ENCODE measurements around the gene ZBED6. TPM values are rescaled to one million over a fixed set of nuclear protein-coding genes. Genes with fewer than 3 reads are reported as not detected.
"Not testable (repeated sequence)": the region's sequence is repeated elsewhere in the genome, so short reads cannot be mapped to it uniquely, and the experiment has no call there.

ZBED6 gene
- total RNA-seq, 6 experiments from 2014 or later = 25.9 to 35.2 (median 30.5) TPM

DNA sequence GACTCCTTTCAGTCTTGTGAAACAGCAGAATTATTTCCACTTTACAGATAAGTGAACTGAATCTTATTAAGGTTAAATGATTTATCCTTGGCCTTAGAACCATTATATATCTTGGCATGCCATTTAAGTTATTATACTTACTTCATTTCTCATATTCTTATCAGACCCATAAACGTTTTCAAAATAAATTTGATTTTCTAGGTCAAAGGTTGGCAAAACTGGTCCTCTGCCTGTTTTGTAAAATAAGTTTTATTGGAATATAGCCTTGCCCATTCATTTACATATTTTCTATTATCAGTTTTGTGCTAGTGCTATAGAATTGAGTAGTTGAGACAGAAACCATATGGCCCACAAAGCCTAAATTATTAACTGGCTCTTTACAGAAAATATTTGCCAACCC lies 33.1 kb downstream of the ZBED6 start:
- TF ChIP-seq, protein P1, sequence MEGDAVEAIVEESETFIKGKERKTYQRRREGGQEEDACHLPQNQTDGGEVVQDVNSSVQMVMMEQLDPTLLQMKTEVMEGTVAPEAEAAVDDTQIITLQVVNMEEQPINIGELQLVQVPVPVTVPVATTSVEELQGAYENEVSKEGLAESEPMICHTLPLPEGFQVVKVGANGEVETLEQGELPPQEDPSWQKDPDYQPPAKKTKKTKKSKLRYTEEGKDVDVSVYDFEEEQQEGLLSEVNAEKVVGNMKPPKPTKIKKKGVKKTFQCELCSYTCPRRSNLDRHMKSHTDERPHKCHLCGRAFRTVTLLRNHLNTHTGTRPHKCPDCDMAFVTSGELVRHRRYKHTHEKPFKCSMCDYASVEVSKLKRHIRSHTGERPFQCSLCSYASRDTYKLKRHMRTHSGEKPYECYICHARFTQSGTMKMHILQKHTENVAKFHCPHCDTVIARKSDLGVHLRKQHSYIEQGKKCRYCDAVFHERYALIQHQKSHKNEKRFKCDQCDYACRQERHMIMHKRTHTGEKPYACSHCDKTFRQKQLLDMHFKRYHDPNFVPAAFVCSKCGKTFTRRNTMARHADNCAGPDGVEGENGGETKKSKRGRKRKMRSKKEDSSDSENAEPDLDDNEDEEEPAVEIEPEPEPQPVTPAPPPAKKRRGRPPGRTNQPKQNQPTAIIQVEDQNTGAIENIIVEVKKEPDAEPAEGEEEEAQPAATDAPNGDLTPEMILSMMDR (IDR thresholded peaks at IDR 0.05) = no peak
- Mint-ChIP-seq H3K36me3 (ENCODE audit: low read depth) (peaks cover 32% of the 10 kb centered on the region), H3K4me1 (ENCODE audit: low read depth) (peaks cover 25% of the 10 kb centered on the region), H3K27me3 (ENCODE audit: insufficient read depth) (no peaks in the 10 kb centered on the region; the same call in 1 of the 2 replicates), H3K4me3 (no peak overlapping the region), H3K27ac (no peak overlapping the region), H3K9me3 (no peaks in the 10 kb centered on the region)
- DNase-seq = no peak

DNA sequence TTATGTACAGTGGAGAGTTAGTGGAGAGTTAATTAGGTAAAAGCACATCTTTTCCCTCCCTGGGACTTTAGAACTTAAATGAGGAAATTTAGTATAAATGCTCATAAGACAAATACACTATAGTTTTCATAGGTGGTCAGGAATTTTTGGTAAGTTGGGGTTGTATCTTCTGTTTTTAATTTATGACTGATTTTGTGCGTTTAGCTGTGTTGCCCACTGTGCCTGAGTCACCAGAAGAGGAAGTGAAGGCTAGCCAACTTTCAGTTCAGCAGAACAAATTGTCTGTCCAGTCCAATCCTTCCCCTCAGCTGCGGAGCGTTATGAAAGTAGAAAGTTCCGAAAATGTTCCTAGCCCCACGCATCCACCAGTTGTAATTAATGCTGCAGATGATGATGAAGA lies 33.8 kb downstream of the ZBED6 start:
- H3K27me3 Mint-ChIP-seq (ENCODE audit: insufficient read depth); H3K4me3 Mint-ChIP-seq; DNase-seq; H3K9me3 Mint-ChIP-seq: not testable (repeated sequence)
- peaks cover 38% of the 10 kb centered on the region for H3K36me3 Mint-ChIP-seq (ENCODE audit: low read depth)
- H3K27ac Mint-ChIP-seq = peak overlapping the region; percentile 32
- peaks cover 25% of the 10 kb centered on the region for H3K4me1 Mint-ChIP-seq (ENCODE audit: low read depth)

DNA sequence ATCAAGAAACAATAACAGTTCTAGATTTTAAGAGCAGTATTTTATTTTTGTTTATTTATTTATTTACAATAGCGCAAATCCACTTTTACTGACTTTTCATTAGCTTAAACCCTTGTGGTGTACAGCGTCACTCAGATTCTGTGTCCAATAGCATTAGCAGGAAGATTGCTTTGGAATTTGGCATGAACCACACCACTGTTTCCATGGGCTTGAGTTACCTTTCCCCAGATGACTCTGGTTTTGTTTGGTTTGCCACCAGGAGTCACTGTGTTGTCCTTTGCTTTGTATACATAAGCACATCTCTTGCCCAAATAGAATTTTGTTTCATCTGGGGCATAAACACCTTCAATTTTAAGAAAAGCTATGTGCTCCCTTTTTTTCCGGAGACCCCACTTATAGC lies 40.1 kb downstream of the ZBED6 start:
- TF ChIP-seq, protein P1 (IDR thresholded peaks at IDR 0.05) = peak; percentile 40; the same call in 1 of the 2 replicates
- Mint-ChIP-seq H3K36me3 (ENCODE audit: low read depth) (peaks cover 39% of the 10 kb centered on the region), H3K4me3 (no peak overlapping the region), H3K9me3 (no peaks in the 10 kb centered on the region), H3K27me3 (ENCODE audit: insufficient read depth) (no peaks in the 10 kb centered on the region), H3K4me1 (ENCODE audit: low read depth) (peaks cover 9% of the 10 kb centered on the region), H3K27ac (no peak overlapping the region)
- DNase-seq = no peak

DNA sequence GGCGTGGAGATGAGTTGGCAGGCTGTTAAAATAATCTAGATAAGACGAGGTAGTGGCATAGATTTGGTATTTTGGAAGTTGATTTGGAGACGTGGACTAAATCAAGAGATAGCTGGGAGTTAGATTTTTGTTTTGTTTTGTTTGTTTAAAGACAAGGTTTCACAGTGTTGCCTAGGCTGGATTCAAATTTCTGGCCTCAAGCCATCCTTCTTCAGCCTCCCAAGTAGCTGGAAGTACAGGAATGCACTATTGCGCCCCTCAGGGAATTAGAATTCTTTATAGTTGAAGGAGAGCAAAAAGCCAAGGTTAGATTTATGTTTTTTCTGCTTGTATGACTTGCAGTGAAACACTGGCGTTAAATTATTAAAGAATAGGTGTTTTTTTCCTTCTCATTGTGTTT lies 43.7 kb downstream of the ZBED6 start:
- peaks cover 48% of the 10 kb centered on the region for H3K36me3 Mint-ChIP-seq (ENCODE audit: low read depth)
- H3K27ac Mint-ChIP-seq = peak overlapping the region; percentile 74
- TF ChIP-seq, protein P1 (IDR thresholded peaks at IDR 0.05) = no peak

DNA sequence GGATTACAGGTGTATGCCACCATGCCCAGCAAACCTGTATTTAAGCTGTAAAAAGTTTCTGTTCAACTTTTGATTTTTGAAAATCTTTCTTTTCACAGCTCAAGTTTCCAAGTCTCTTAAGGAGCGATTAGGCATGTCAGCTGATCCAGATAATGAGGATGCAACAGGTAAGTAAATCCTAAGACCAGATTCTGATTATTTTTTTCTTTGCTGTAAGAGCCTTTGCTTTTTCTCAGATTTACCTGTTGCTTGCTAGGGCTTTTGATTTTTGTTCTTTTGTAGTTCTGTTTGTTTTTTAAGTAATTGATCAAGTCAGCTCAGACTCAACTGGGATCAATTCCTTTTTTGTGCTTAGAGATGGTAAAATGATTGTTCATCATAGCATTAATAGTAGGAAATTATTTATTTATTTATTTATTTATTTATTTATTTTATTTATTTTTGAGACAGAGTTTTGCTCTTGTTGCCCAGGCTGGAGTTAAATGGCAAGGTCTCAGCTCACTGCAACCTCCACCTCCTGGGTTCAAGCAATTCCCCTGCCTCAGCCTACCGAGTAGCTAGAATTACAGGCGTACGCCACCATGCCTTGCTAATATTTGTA lies 44.9 kb downstream of the ZBED6 start:
- peaks cover 9% of the 10 kb centered on the region for H3K4me1 Mint-ChIP-seq (ENCODE audit: low read depth)
- no peak for DNase-seq
- no peak overlapping the region for H3K4me3 Mint-ChIP-seq
- TF ChIP-seq, protein P1 (IDR thresholded peaks at IDR 0.05) = no peak
- no peaks in the 10 kb centered on the region for H3K27me3 Mint-ChIP-seq (ENCODE audit: insufficient read depth)
- H3K9me3 Mint-ChIP-seq = no peaks in the 10 kb centered on the region
- peaks cover 41% of the 10 kb centered on the region for H3K36me3 Mint-ChIP-seq (ENCODE audit: low read depth)
- no peak overlapping the region for H3K27ac Mint-ChIP-seq

More for the DNA sequence above, 43.7 kb downstream of the ZBED6 start:
- H3K4me1 Mint-ChIP-seq (ENCODE audit: low read depth) = peaks cover 9% of the 10 kb centered on the region
- H3K27me3 Mint-ChIP-seq (ENCODE audit: insufficient read depth) = no peaks in the 10 kb centered on the region
- H3K4me3 Mint-ChIP-seq = no peak overlapping the region
- H3K9me3 Mint-ChIP-seq = no peaks in the 10 kb centered on the region
- DNase-seq = peak; percentile 38

DNA sequence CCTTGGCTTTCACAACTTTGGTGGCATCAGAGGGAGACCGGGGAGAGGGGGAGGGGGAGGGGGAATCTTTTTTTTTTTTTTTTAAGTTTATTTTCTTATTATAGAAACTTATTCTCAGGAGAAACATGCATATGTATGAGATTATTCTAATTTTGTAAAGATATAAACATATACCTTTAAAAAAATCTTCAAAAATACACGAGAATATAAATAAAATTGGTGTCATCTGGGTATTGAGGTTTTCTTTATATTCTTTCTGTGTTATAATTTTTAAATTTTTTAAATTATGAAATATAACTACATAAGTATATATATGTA lies 47.1 kb downstream of the ZBED6 start:
- H3K4me1 Mint-ChIP-seq (ENCODE audit: low read depth) = peaks cover 9% of the 10 kb centered on the region

More for the DNA sequence above, 47.1 kb downstream of the ZBED6 start:
- peaks cover 39% of the 10 kb centered on the region for H3K36me3 Mint-ChIP-seq (ENCODE audit: low read depth)
- no peak overlapping the region for H3K4me3 Mint-ChIP-seq
- H3K27ac Mint-ChIP-seq = no peak overlapping the region
- H3K9me3 Mint-ChIP-seq = no peaks in the 10 kb centered on the region
- TF ChIP-seq, protein P1 (IDR thresholded peaks at IDR 0.05) = no peak
- H3K27me3 Mint-ChIP-seq (ENCODE audit: insufficient read depth) = no peaks in the 10 kb centered on the region
- no peak for DNase-seq
